NCI-H1048 (cell line): ENCODE measurements around the gene TMIGD3.
"Not testable (repeated sequence)": the region's sequence is repeated elsewhere in the genome, so short reads cannot be mapped to it uniquely, and the experiment has no call there.

Experiments
- DNase-seq: peaks from one replicate; lab custom pipeline; 2025; lab: John Stamatoyannopoulos, UW

TMIGD3 gene

DNA sequence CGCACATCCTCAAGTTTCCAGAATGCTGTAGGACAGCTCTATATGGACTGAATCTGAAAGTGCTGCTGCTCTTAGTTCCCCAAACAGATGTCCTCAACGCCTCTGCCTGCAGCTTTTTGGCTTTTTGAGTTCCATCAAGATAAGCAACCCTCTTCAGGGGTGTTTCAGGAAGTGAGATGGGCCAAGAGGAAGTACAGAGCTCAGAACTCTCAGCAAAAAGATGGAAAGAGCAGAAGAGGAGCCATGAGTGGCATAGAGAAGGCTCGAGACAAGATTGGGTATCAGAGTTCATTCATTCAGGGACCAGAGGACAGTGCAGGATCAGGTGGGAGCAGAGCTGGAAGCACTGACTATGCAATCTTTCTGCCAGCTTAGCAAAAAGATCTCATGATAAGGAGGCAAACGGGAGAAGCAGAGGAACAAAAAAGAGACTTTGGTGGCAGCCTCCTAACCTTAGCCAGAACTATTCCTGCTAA lies at the start of gene TMIGD3, which contains the start of gene ADORA3:
TSS of gene TMIGD3 (minus strand) at position 49 of the 476 bp plus-strand sequence. CDS start 279 bp downstream, outside the sequence.
TSS of gene ADORA3 (minus strand) at position 49 of the 476 bp plus-strand sequence. CDS start 279 bp downstream, outside the sequence.
- DNase-seq, result no peak

DNA sequence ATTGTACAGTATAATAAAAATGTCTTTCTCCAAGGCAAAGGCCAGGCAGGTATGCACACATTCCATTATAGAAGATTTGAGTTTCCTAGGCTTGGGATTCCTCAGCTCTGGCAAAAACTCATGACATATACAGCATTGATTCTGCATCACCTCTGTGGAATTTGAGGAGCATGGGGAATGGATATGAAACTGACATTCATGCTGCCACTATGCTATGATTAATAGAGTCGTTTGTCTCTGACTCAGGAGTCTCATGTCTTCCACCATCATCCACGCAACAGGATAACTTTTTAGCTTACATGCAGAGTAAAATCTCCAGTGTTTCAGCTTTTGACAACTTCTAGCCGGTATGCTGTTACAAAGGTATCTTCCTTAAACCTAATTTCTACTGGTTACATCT lies 49.8 kb upstream of the TMIGD3 start:
- no peak for DNase-seq

DNA sequence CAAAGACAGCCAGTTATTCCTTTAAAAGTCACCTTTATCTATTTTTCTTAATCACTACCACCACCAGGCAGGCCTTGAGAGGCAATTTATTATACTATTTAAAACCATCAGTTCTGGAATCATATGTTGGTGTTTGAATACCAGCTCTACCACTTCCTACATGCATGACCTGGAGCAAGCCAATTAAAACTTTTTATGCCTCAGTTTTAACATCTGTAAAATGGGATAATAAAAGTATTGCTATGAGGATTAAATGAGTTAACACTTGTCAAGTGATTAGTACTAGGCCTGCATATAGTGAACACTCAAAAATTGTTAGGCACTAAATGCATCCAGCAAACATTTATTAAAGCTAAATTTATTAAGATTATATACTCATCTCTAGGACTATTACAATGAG lies 49.2 kb upstream of the TMIGD3 start:
- DNase-seq, result no peak

DNA sequence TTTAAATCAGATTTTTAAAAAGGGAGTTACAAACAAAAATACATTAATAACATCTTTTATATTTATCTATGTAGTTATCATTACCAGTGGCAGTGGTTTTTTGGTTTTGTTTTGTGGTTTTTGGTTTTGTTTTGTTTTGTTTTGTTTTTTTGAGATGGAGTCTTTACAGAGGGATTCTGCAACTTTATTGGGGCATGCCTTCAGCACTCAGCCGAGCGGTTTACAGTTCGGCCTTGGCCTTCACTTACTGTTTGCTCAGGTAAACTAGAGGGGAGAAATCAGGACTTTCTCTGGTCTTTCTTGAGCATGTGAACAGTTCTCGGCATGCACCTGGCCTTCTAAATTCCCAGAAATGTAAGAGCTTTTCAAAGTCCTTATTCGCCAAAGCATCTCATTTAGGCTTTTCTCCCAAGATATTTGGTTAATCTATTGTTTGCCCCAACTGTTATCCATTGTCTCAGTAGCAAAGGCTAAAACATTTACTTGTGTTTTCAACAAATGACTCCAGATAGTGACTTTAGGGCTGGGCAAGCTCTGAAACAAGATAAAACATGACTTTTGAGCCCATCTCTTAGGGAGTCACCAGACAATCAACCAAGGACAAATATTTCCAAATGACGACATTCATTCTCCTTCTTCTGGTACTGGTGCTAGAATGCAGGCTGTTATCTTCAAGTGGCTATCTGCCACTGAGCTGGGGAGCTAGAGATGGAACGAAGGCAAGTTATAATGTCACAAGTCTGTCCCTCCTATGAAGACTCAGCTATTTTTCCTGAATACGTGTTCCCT lies 48.4 kb upstream of the TMIGD3 start:
- DNase-seq, result no peak

DNA sequence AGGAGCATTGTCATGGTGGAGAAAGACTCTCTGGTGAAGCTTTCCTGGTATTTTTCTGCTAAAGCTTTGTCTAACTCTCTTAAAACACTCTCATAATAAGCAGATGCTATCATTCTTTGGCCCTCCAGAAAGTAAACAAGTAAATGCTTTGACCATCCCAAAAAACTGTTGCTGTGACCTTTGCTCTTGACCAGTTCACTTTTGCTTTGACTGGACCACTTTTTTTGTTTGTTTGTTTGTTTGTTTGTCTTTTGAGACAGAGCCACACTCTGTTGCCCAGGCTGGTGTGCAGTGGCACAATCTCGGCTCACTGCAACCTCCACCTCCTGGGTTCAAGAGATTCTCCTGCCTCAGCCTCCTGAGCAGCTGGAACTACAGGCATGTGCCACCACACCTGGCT lies 44.4 kb upstream of the TMIGD3 start:
- not testable (repeated sequence) for DNase-seq

DNA sequence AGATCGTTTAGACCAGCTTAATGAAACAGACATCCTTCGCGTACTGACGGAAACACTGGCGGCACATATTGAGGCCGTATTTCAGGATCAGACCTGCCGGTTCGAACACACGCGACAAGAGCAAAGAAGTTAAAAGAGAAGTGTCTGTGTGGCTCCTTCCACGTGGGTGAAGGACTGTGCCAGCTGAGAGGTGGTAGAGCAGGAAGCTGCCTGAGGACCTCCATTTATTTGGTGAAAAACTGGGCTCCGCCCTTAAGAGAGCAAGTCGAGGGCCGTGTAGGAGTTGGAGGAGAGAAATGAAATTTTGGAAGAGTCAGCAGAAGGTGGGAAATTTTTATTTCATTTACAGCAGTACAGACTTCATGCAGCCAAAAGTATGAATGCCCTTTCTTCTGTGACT lies 38.8 kb upstream of the TMIGD3 start:
- DNase-seq, result no peak

DNA sequence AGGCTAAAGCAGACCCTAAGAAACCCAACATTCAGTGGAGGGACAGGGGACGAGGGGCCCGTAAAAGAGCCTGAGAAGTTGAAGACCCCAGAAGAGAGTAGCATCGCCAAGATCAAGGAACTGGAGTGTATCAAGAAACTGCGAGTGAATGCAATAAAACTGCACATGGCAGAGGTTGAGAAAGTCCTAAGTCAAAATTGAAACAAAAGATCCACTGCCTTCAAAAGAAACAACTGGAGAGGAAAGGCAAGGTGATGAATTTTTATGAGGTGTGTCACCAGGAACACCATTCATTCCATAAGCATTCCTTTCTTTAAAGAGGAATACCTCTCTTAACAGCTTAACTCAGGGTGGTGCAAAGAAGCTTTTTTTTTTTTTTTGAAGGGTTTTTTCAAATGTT lies 38.3 kb upstream of the TMIGD3 start:
- no peak for DNase-seq

DNA sequence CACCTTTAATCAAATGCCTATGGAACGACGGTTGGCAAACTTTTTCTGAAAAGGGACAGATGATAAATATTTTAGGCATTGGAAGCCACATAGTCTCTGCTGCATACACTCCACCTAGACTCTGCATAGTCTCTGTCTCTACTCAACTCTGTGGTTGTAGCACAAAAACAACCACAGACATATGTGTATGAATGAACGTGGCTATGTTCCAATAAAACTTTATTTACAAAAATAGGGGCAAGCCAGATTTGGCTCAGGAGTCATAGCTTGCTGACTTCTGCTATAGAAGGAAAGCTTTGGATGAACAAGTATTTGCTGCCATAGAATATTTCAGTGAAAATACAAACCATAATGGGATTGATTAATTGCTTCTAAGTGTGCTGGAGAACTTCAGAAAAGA lies 37.5 kb upstream of the TMIGD3 start:
- DNase-seq, result no peak

DNA sequence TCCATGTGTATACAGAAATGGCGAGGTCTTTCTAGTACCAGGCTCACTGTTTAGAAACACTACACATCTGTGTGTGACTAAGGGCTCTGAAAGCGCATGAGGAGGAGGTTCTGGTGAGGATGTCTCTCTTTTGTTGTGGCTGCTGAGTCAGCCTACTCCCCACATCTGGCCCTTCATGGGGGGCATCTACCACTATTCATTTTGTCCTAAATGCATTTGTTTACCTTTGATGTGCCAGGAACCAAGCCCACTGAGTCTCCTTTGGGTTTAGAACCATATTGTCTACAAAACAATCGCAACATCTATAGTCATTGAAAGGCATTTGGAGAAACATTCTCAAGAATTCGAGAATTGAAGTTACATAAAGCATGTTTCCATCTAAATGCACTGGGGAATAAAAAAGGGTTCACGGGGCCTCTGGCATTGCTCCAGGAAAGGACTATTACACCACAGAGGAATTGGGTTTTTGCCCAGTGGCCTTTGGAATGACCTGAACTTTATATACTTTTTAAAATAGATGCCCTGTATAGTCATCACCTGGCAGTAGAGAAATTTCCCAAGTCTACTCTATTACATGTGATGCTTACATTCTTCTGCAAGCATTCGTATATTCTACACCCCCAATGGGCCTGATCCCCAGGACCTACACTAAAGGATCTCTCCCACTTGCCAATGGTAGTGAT lies 35.1 kb upstream of the TMIGD3 start:
- DNase-seq, result no peak

DNA sequence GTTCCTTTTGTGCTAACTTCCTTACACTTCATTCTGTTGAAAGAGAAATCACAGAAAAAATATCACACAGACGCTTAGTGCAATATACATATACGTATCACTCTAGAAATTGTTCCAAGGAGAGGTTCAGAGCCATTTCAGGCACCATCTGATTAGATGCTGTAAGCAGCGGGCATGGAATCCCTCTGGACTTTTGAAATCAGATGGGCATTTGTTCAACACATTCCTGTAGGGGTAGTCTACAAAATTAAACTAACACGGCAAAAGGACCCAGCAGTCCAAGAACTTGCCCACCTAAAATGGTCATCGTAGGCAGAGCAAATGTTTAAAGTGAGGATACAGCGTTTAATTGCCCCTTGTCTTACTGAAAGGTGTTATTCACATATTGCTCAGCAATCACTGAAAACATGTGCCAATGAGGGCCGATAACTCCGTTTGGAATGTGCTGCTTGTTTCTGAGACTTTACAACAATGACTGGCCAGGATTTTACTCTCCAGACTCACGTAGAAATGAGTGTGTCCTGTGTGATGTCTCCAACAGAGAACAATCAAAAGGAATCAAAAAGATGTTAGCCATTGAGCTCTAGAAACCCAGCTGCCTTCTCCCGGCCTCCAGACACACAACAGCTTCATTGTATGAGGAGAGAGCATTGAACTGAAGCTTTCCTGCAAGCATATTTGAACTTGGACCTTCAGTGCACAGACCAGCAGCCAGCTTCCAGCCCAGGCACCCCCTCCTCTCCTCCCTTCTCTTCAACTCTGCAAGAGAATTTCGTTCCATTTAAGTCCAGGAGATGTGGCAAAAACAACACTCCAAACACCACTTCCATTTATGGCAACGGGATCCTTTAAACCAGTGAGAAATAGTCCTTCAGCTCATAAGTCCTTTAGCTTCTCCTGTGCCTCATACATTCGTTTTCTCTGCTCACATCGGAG lies 32.1 kb upstream of the TMIGD3 start:
- no peak for DNase-seq

DNA sequence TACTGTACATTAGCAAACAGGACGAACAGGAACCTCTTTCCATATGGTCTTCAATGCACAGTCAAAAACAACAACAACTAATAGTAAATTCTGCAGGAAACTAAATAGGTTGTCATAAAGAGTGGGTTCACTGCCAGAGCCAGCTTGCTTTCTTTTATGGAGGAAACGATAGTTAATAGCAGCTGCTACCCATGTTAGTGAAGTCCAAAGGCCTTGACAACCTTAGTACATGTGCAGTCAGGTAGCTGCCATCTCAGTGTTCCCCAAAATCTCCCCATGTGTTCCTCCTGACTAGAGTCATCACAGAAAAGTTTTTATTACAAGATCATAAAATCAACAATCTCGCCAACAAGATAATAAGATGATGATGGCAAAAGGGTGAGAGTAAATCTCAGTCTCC lies 16.6 kb upstream of the TMIGD3 start:
- no peak for DNase-seq

DNA sequence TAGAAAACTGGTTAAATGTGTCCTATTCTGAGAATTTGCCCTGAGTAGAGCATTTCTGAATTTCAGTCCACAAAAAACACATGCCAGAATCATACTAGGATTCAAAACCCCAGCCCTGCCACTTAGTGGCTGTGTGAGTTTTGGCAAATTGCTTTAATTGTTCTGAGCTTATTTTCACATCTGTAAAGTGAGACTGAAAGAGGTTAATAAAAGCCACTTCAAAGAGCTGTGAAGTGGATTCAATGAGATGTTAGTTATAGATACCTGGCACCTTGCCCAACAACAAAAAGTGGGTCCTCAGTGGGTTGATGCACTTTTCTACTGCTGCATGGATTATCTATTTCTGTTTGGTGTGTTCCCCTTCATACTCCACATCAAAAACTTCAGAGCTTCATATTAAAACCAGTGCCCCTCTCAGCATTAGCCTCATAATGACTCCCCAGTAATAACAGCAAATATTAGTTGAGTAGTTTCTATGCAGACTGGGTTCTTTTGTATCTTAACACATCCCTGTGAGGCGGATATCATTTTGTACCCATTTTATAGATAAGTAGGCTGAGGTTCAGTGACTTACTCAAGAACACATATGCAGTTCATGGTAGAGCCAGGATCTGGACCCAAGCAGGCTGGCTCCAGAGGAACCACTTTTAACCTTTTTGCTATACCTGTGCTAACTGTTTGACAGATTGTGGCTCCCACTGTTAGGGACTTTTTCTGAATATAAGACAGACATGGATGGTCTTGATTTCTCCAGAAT lies 14.2 kb upstream of the TMIGD3 start:
- DNase-seq, result no peak

DNA sequence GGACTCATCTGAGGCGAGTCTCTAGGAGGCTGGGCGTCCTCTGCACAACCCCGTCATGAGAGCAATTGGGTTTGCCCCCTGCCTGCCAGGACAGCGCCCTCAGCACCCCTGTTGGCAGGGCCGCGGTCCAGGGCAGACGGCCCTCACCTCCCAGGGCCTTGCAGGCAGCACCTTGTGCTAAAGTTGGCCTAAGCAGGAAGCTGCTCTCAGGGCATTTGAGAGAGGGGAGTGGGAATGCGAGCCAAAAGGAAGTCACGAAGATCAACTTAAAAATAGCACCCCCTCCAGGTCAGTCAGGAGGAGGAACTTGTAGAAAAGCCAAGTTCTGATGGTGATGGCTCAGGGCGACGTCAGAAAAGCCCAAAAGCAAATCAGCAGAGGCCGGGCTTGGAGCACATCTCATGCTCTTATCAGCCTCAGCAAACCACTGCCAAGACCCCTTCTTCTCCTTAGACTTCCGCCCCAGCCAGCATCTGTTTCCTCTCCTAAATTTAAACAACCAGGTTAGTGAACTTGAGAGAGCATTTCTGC lies 12.6 kb upstream of the TMIGD3 start:
- DNase-seq, result no peak

DNA sequence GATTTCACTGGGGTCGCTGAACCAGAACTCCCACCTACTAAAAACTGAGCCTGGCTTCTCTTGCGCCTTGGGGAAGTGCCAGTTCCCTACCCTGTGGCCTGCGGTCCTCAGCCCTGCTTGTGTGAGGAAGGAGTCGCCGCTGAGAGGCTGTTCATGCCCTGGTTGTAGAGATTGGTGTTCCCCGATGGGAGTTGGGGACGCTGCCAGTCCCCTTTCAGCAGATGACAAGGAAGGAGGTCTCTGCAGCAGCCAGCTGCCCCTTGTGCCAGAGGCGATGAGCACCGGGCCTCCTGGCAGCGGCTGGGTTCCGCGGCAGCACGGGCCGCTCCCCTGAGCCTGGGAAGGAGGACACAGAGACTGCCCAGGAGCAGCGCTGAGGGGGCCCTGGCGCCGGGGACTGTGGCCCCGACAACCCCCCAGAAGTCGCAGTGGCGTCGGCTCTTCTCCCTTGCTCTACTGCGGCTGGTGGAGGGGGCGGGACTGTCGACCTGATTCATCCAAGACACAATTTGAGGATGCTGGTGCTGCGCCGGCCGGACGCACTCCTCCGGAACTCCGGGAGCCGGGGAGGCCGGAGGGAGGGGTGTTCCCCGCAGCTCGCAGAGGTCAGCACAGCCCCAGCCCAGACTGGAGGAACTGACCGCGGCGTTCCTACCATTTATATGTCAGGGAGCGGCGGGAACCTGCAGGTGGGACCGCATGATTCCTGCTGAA lies 12.0 kb upstream of the TMIGD3 start:
- DNase-seq, result no peak

DNA sequence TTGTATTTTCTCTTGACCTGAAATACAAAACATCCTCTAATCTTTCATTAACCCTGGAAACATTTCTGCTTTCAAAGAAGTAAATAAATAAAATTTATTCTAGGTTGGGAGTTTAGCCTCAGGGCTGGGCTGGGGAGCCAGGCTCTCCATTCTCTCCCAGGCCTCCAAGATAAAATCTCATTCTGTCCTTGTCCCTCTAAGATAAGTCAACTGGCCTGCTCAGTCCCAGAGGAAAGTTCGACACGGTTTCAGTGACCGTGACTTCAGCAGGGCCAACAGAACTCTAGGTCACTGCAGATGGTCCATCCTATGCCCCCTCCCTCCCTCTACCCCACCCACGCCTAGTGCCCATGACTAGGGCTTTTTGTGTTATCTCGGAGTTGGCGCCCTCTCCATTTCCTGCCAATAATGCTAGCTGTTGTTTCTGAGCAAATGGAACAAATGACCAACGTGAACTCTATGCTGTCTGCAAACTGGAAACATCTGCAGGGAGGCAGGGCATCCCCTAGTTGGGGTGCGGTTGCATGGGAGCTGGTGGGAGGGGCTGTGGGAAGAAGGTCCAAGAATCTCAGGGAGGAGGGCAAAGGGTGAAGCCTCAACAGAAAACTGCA lies 10.1 kb upstream of the TMIGD3 start:
- no peak for DNase-seq

DNA sequence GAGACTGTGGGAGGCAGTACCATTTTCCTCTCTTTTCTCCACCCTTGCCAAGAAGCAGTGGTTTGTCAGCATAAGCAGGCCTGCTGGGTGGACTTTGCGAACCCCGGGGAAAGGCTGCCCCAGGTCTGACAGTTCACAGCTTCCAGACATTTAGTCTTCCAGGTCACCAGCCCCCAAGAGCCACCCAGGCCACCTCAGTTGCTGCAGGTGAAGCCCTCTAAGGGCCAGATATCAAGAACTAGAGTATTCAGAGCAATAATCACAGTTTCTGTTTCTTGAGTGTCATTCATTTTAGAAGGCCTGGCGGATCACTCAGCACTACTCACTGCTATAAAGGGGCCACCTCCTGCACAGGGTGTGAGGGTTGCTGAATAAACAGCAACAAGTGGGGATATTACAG lies 9.5 kb upstream of the TMIGD3 start:
- DNase-seq, result no peak

DNA sequence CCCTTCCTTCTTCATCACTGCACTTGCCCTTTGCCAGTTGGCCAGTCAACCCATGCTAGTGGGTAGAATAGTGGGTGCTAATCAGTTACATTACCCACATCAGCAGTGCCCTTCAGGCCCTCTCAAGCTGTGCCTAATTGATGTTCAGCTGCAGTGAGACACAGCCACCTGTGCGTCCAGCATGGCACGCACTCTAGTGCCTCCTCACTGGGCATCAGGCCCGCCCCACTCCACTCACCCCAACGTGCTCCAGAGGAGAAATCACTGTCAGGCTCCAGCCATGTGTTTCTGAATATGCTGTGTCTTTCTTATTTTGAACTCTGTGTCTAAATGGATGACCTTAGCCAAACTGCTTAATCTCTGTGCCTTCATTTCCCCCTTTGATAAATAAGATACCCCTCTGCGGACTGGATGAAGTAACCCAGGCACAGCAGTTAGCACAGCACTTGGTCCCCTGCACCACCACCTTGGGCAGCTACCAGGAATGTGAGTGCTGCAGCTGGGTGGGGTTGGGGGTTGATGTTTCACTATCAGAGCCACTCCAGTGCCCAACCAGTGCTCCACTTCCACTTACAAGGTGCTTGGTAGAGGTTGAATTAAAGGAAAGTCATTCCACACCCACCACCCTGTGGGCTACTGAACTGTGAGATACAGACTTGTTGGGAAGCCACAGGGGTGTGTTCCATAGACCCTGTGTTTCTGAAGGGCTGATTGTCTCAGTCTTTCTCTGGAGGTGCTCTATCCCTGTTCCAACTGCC lies 8.9 kb upstream of the TMIGD3 start:
- no peak for DNase-seq

DNA sequence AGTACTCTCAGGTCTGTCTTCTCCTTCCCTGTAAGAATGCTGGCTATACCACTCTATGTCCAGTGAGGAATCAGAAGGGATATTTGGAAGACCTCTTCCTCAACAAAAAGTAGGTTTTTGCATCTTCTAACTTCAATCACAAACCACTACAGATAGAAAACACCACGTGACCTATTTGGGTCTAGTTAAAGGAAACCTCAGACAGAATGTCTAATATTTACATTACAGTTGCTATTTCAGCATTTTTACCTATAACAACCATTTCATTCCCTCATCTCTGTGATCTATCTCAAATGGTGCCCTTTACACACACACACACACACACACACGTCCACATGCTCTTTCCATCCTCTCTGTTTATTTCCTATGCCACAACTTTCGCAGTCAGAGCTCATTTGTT lies 7.9 kb upstream of the TMIGD3 start:
- no peak for DNase-seq

DNA sequence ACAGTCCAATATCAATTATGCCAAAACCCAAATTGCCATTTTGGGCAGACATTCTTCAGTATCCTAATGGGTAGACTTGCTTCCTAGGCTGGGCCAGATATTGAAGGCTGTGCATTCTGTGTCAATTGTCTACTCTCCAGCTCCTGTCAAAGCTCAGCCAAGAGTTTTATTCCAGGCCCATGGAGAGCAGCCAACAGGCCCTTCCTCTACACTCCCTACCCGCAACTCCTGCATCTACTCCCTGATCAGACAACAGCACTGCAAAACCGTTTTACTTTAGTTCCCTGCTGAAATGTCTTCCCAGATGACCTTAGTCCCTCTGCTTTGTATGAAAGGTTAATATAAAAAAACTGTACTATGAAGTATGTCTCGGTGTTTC lies 6.6 kb upstream of the TMIGD3 start:
- no peak for DNase-seq
